Left ventricle myocardium inferior (tissue), 1 donor: ENCODE results near the gene SCG5. TPM values are rescaled to one million over a fixed set of nuclear protein-coding genes. Genes with fewer than 3 reads are reported as not detected.

ENCODE experiments used
- DNase-seq: peaks from one replicate; pipeline ENCODE4 v3.0.0-alpha.2; 2020
- H3K27ac ChIP-seq: fragments of 200-600 bp; replicated peaks from 2 replicates; pipeline ENCODE4 v1.8.0; 2021
- H3K27me3 ChIP-seq: fragments of 200-600 bp; 2 replicates; pipeline ENCODE4 v1.8.0; 2021; ENCODE audit warnings: low read depth
- H3K36me3 ChIP-seq: fragments of 200-600 bp; 2 replicates; pipeline ENCODE4 v1.8.0; 2021
- H3K4me1 ChIP-seq: fragments of 200-600 bp; 2 replicates; pipeline ENCODE4 v1.8.0; 2021
- H3K4me3 ChIP-seq: fragments of 200-600 bp; 2 replicates; pipeline ENCODE4 v1.8.0; 2021; ENCODE audit warnings: mild to moderate bottlenecking, moderate library complexity
- H3K9me3 ChIP-seq: fragments of 200-600 bp; replicated peaks from 2 replicates; pipeline ENCODE4 v1.8.0; 2021
- CTCF ChIP-seq: fragments of 200-600 bp; IDR thresholded peaks from 2 replicates; pipeline ENCODE4 v1.8.0; 2021; ENCODE audit warnings: antibody characterized with exemption, mild to moderate bottlenecking, borderline replicate concordance
- intact Hi-C: fragments of 100-400 bp; cut with micrococcal nuclease; formaldehyde crosslinking; loops from one replicate; pipeline ENCODE4 v1.11.0; 2022
- total RNA-seq: library from RNA; stranded (reverse); fragmentation: NEBNext Ultra II Directional; extraction: Animal tissue kit (Norgen Biotek cat#: 25700); gene quantifications from one replicate; pipeline ENCODE4 v1.2.1, GENCODE V29; 2021
- donor health status: DM: no; HTN: yes; CAD: no; lungs with severe emphysema.

The SCG5 gene
- total RNA-seq, 1 donor from 2014 or later, result not detected

- no peaks in the 10 kb centered on the region for H3K4me1 ChIP-seq
- intact Hi-C loops, result no loop called here
- no peak for TF ChIP-seq CTCF
- no peaks in the 10 kb centered on the region for H3K36me3 ChIP-seq
- DNase-seq, result no peak
- peaks cover 36% of the 10 kb centered on the region for H3K9me3 ChIP-seq
- H3K27me3 ChIP-seq, result peaks cover 11% of the 10 kb centered on the region
- no peak overlapping the region for H3K4me3 ChIP-seq
- no peak overlapping the region for H3K27ac ChIP-seq
Observed at GRCh38 chr15:32737304-32737703, 95.8 kb downstream of the SCG5 start.

GRCh38 chr15:32738666-32739065 is 97.2 kb downstream of the SCG5 start:
- DNase-seq, result no peak
- no peaks in the 10 kb centered on the region for H3K36me3 ChIP-seq
- no peak overlapping the region for H3K27ac ChIP-seq
- H3K4me3 ChIP-seq, result no peak overlapping the region
- intact Hi-C loops, result no loop called here
- no peak for TF ChIP-seq CTCF
- peaks cover 5% of the 10 kb centered on the region for H3K27me3 ChIP-seq
- peaks cover 42% of the 10 kb centered on the region for H3K9me3 ChIP-seq
- H3K4me1 ChIP-seq, result no peaks in the 10 kb centered on the region

- Histone ChIP-seq H3K27ac (no peak overlapping the region), H3K4me3 (no peak overlapping the region), H3K36me3 (no peaks in the 10 kb centered on the region), H3K9me3 (peaks cover 42% of the 10 kb centered on the region), H3K4me1 (no peaks in the 10 kb centered on the region), H3K27me3 (peaks cover 5% of the 10 kb centered on the region)
- TF ChIP-seq CTCF, result no peak
- no peak for DNase-seq
- intact Hi-C loops, result no loop called here
Observed at GRCh38 chr15:32739522-32740063, 98.1 kb downstream of the SCG5 start.

GRCh38 chr15:32743411-32744140 is 102.1 kb downstream of the SCG5 start:
- TF ChIP-seq CTCF, result no peak
- peaks cover 37% of the 10 kb centered on the region for H3K9me3 ChIP-seq

GRCh38 chr15:32746116-32746857 is 104.8 kb downstream of the SCG5 start:
- no peak overlapping the region for H3K4me3 ChIP-seq
- H3K36me3 ChIP-seq, result no peaks in the 10 kb centered on the region
- H3K9me3 ChIP-seq, result peaks cover 16% of the 10 kb centered on the region
- DNase-seq, result no peak
- TF ChIP-seq CTCF, result no peak
- H3K27me3 ChIP-seq, result peaks cover 5% of the 10 kb centered on the region
- H3K4me1 ChIP-seq, result no peaks in the 10 kb centered on the region
- intact Hi-C loops, result no loop called here
- H3K27ac ChIP-seq, result no peak overlapping the region

More at GRCh38 chr15:32743411-32744140, 102.1 kb downstream of the SCG5 start:
- H3K27me3 ChIP-seq, result no peaks in the 10 kb centered on the region
- H3K27ac ChIP-seq, result no peak overlapping the region
- intact Hi-C loops, result no loop called here
- H3K4me1 ChIP-seq, result no peaks in the 10 kb centered on the region
- no peak overlapping the region for H3K4me3 ChIP-seq
- H3K36me3 ChIP-seq, result no peaks in the 10 kb centered on the region
- DNase-seq, result no peak

Other genes starting within 250 kb of the SCG5 start
- 0.80 TPM for gene GOLGA8K, start 238.4 kb upstream of the SCG5 start, total RNA-seq
- 1.2 TPM for gene GOLGA8O, start 186.1 kb upstream of the SCG5 start, total RNA-seq
- gene GOLGA8N, start 48.3 kb upstream of the SCG5 start, total RNA-seq, result 10.9 TPM
- 2.5 TPM for gene ARHGAP11A, start 26.2 kb upstream of the SCG5 start, total RNA-seq
- gene GREM1, start 76.3 kb downstream of the SCG5 start, total RNA-seq, result 0.49 TPM